Uterus (tissue), 2 donors: ENCODE data around the gene FSCN2.

ENCODE experiments used
- CTCF ChIP-seq, 4 experiments: fragments of 200-600 bp in 2 of 4; fragments of 450-650 bp in 2 of 4; sonication (generic) in 2 of 4; IDR thresholded peaks; one replicate each; pipeline ENCODE4 v1.5.1; 2016 to 2019; ENCODE audit warnings: antibody characterized with exemption in 4 of 4, mild to moderate bottlenecking in 2 of 4, moderate library complexity in 1 of 4
- POLR2A ChIP-seq, 2 donors: fragments of 450-650 bp; IDR thresholded peaks; one replicate each; pipeline ENCODE4 v1.6.1; 2016; ENCODE audit warnings: antibody characterized with exemption in 2 of 2, mild to moderate bottlenecking in 1 of 2, moderate library complexity in 1 of 2

- TF ChIP-seq CTCF (IDR thresholded peaks at IDR 0.05) (peak in 1 of 4 experiments; percentile 13), POLR2A (IDR thresholded peaks at IDR 0.05) (peak; percentile 28 to 79)
These were observed 40.5 kb upstream of the FSCN2 start for GRCh38 chr17:81487487-81488275.
